H1 (cell line): Measurements from ENCODE around the gene MYO1A. TPM values are rescaled to one million over a fixed set of nuclear protein-coding genes. Genes with fewer than 3 reads are reported as not detected.

Experiments used
- CTCF ChIA-PET: fragments of 300-600 bp; sonication (Branson Sonifier 250); formaldehyde crosslinking; loops from one replicate; lab custom pipeline; 2021; ENCODE audit not compliant: partially characterized antibody; lab: Charles Lee
- POLR2A ChIA-PET: fragments of 300-600 bp; sonication (Branson Sonifier 250); formaldehyde crosslinking; loops from one replicate; lab custom pipeline; 2021; ENCODE audit warnings: inconsistent platforms; ENCODE audit not compliant: partially characterized antibody; lab: Charles Lee
- DNase-seq, 2 experiments: peaks; one replicate each; pipeline versions ENCODE4 v3.0.0 to v3.0.0-alpha.2; 2010 to 2022; ENCODE audit warnings: low spot score in 2 of 2, low read depth in 1 of 2, mixed read lengths in 1 of 2
- FAIRE-seq: peaks from 2 replicates; lab custom pipeline; 2011; peaks lifted over from hg19 to GRCh38; lab: Jason Lieb, UNC
- H2AFZ ChIP-seq: 2 replicates; pipeline ENCODE4 v1.8.1; 2012; ENCODE audit warnings: low read length, inconsistent platforms
- H2AK5ac ChIP-seq: 2 replicates; pipeline ENCODE4 v1.6.1; 2013; ENCODE audit warnings: low read depth, low read length
- H2BK120ac ChIP-seq: replicated peaks from 2 replicates; pipeline ENCODE3; 2013; ENCODE audit warnings: low read depth, low read length, inconsistent platforms
- H2BK12ac ChIP-seq: 2 replicates; pipeline ENCODE4 v1.6.1; 2013; ENCODE audit warnings: low read depth, low read length
- H2BK15ac ChIP-seq: 2 replicates; pipeline ENCODE4 v1.6.1; 2013; ENCODE audit warnings: low read length
- H2BK20ac ChIP-seq: 2 replicates; pipeline ENCODE4 v1.6.1; 2013; ENCODE audit warnings: low read length
- H2BK5ac ChIP-seq: 2 replicates; pipeline ENCODE4 v1.6.1; 2013; ENCODE audit warnings: low read depth, low read length
- H3K14ac ChIP-seq: 2 replicates; pipeline ENCODE4 v1.6.1; 2013; ENCODE audit warnings: inconsistent platforms; ENCODE audit not compliant: insufficient read length
- H3K18ac ChIP-seq: 2 replicates; pipeline ENCODE4 v1.6.1; 2013; ENCODE audit warnings: low read length; ENCODE audit errors: extremely low read depth
- H3K23ac ChIP-seq: 2 replicates; pipeline ENCODE4 v1.6.1; 2013; ENCODE audit warnings: inconsistent platforms; ENCODE audit not compliant: insufficient read length
- H3K23me2 ChIP-seq: 2 replicates; pipeline ENCODE4 v1.6.1; 2013; ENCODE audit warnings: low read depth, low read length
- H3K27ac ChIP-seq: 2 replicates; pipeline ENCODE4 v1.6.1; 2011; ENCODE audit warnings: low read depth, low read length, inconsistent platforms
- H3K27me3 ChIP-seq, 4 experiments: replicated peaks in 1 of 4; 1 replicate in 1 of 4; 2 replicates in 3 of 4; pipeline versions ENCODE4 v1.6.1 to v1.8.1; 2011 to 2013; ENCODE audit warnings: low read length in 3 of 4, mild to moderate bottlenecking in 3 of 4, inconsistent platforms in 2 of 4, mixed read lengths in 2 of 4, moderate library complexity in 1 of 4; ENCODE audit not compliant: control insufficient read depth in 3 of 4, insufficient read depth in 3 of 4; ENCODE audit errors: extremely low read depth in 1 of 4
- H3K36me3 ChIP-seq, 4 experiments: 2 replicates each; pipeline versions ENCODE4 v1.6.1 to v1.8.1; 2011 to 2013; ENCODE audit warnings: mild to moderate bottlenecking in 4 of 4, low read length in 3 of 4, moderate library complexity in 2 of 4, control low read depth in 1 of 4, inconsistent platforms in 1 of 4; ENCODE audit not compliant: insufficient read depth in 4 of 4, control insufficient read depth in 2 of 4
- H3K4ac ChIP-seq: replicated peaks from 2 replicates; pipeline ENCODE3; 2013; ENCODE audit warnings: low read length, low read depth, mixed read lengths, inconsistent platforms; ENCODE audit not compliant: insufficient read length
- H3K4me1 ChIP-seq, 4 experiments: replicated peaks in 1 of 4; 1 replicate in 1 of 4; 2 replicates in 3 of 4; pipeline versions ENCODE4 v1.6.1 to v1.8.1; 2011 to 2013; ENCODE audit warnings: low read length in 3 of 4, inconsistent platforms in 2 of 4, mixed read lengths in 1 of 4; ENCODE audit not compliant: insufficient read depth in 4 of 4, control insufficient read depth in 3 of 4
- H3K4me2 ChIP-seq, 2 experiments: 2 replicates each; pipeline versions ENCODE4 v1.6.1 to v1.8.1; 2011 to 2013; ENCODE audit warnings: low read depth in 2 of 2, low read length in 2 of 2, control low read depth in 1 of 2, inconsistent platforms in 1 of 2, mild to moderate bottlenecking in 1 of 2; ENCODE audit not compliant: insufficient read depth in 1 of 2
- H3K4me3 ChIP-seq, 4 experiments: fragments of 200-600, 300-600 bp in 1 of 4; sonication (generic), shearing (Covaris generic), sonication (Bioruptor Twin) in 1 of 4; 2 replicates each; pipeline versions ENCODE4 v1.5.1 to v1.8.1; 2011 to 2016; ENCODE audit warnings: low read length in 4 of 4, low read depth in 3 of 4, control low read depth in 2 of 4, inconsistent platforms in 2 of 4, mild to moderate bottlenecking in 2 of 4, mixed read lengths in 1 of 4, moderate library complexity in 1 of 4; ENCODE audit not compliant: insufficient read depth in 2 of 4; ENCODE audit errors: extremely low read depth in 1 of 4
- H3K56ac ChIP-seq: replicated peaks from 2 replicates; pipeline ENCODE3; 2013; ENCODE audit warnings: low read depth, mild to moderate bottlenecking, mixed read lengths, low read length, inconsistent platforms; ENCODE audit not compliant: insufficient read length
- H3K79me1 ChIP-seq: 2 replicates; pipeline ENCODE4 v1.6.1; 2013; ENCODE audit warnings: low read depth, low read length, control low read depth
- H3K79me2 ChIP-seq, 2 experiments: 2 replicates each; pipeline versions ENCODE4 v1.6.1 to v1.8.1; 2012 to 2013; ENCODE audit warnings: low read length in 2 of 2, mild to moderate bottlenecking in 2 of 2, inconsistent platforms in 1 of 2; ENCODE audit not compliant: insufficient read depth in 2 of 2, control insufficient read depth in 1 of 2
- H3K9ac ChIP-seq, 4 experiments: replicated peaks in 1 of 4; 1 replicate in 1 of 4; 2 replicates in 3 of 4; pipeline versions ENCODE4 v1.6.1 to v1.8.1; 2011 to 2013; ENCODE audit warnings: low read depth in 3 of 4, low read length in 3 of 4, control low read depth in 2 of 4, mild to moderate bottlenecking in 2 of 4, moderate library complexity in 2 of 4, inconsistent platforms in 1 of 4; ENCODE audit errors: extremely low read depth in 1 of 4
- H3K9me3 ChIP-seq, 2 experiments: 2 replicates each; pipeline versions ENCODE4 v1.6.1 to v1.8.1; 2012 to 2013; ENCODE audit warnings: mild to moderate bottlenecking in 2 of 2, moderate library complexity in 2 of 2, control low read depth in 1 of 2, inconsistent platforms in 1 of 2, low read depth in 1 of 2, low read length in 1 of 2, mixed read lengths in 1 of 2; ENCODE audit not compliant: insufficient read depth in 2 of 2
- H4K20me1 ChIP-seq, 2 experiments: replicated peaks in 1 of 2; 2 replicates each; pipeline versions ENCODE3 to v1.8.1; 2011 to 2013; ENCODE audit warnings: inconsistent platforms in 2 of 2, low read length in 2 of 2, mild to moderate bottlenecking in 1 of 2; ENCODE audit not compliant: insufficient read depth in 2 of 2, control insufficient read depth in 1 of 2
- H4K5ac ChIP-seq: 2 replicates; pipeline ENCODE4 v1.6.1; 2013; ENCODE audit warnings: low read length, low read depth, mixed read lengths, inconsistent platforms; ENCODE audit not compliant: insufficient read length
- H4K8ac ChIP-seq: 2 replicates; pipeline ENCODE4 v1.8.0; 2013; ENCODE audit warnings: mild to moderate bottlenecking, moderate library complexity, low read length, inconsistent platforms; ENCODE audit not compliant: insufficient read depth; ENCODE audit errors: extremely low read depth
- H4K91ac ChIP-seq: replicated peaks from 2 replicates; pipeline ENCODE3; 2013; ENCODE audit warnings: low read length, mixed read lengths, inconsistent platforms; ENCODE audit not compliant: insufficient read length
- ASH2L ChIP-seq: fragments of 200-600, 300-600 bp; sonication (generic); IDR thresholded peaks from one replicate; pipeline ENCODE4 v1.7.1; 2017; ENCODE audit warnings: low read length
- BCL11A ChIP-seq, 2 experiments: IDR thresholded peaks; one replicate each; pipeline ENCODE4 v1.6.1; 2011; ENCODE audit warnings: low read depth in 2 of 2, low read length in 2 of 2, mild to moderate bottlenecking in 2 of 2
- CEBPB ChIP-seq: IDR thresholded peaks from 2 replicates; pipeline ENCODE4 v1.6.1; 2012; ENCODE audit warnings: low read depth, low read length
- CHD2 ChIP-seq: IDR thresholded peaks from 2 replicates; pipeline ENCODE4 v1.6.1; 2012; ENCODE audit warnings: low read length, improper control_type of control experiment
- FOSL1 ChIP-seq: IDR thresholded peaks from 2 replicates; pipeline ENCODE4 v1.6.1; 2011; ENCODE audit warnings: mild to moderate bottlenecking, low read depth, low read length, moderate library complexity; ENCODE audit not compliant: insufficient read depth
- KDM5A ChIP-seq: fragments of 200-600 bp; IDR thresholded peaks from 2 replicates; pipeline ENCODE4 v1.7.1; 2012; ENCODE audit warnings: mild to moderate bottlenecking, low read length, inconsistent platforms, mixed read lengths
- POLR2A ChIP-seq, 2 experiments: IDR thresholded peaks; 1 replicate in 1 of 2; 2 replicates in 1 of 2; pipeline ENCODE4 v1.6.1; 2011; ENCODE audit warnings: low read depth in 2 of 2, low read length in 2 of 2, mild to moderate bottlenecking in 2 of 2; ENCODE audit errors: control extremely low read depth in 1 of 2
- POLR2AphosphoS5 ChIP-seq: IDR thresholded peaks from 2 replicates; pipeline ENCODE4 v1.6.1; 2011; ENCODE audit warnings: low read depth, low read length
- SAP30 ChIP-seq: fragments of 300-600 bp; sonication (generic); IDR thresholded peaks from 2 replicates; pipeline ENCODE4 v1.7.1; 2012; ENCODE audit warnings: low read length, moderate library complexity, mild to moderate bottlenecking, inconsistent platforms; ENCODE audit not compliant: insufficient read depth, insufficient replicate concordance
- SIX5 ChIP-seq: IDR thresholded peaks from 2 replicates; pipeline ENCODE4 v1.6.1; 2011; ENCODE audit warnings: mild to moderate bottlenecking, low read depth, low read length
- SUZ12 ChIP-seq: fragments of 200-600 bp; sonication (generic); IDR thresholded peaks from 2 replicates; pipeline ENCODE4 v1.6.1; 2012; ENCODE audit warnings: mild to moderate bottlenecking, inconsistent platforms, low read length, moderate library complexity, mixed read lengths
- TAF7 ChIP-seq: optimal IDR thresholded peaks from 2 replicates; pipeline ENCODE3; 2011; ENCODE audit warnings: low read depth, mild to moderate bottlenecking, inconsistent platforms, low read length, moderate library complexity, borderline replicate concordance
- WGBS, 2 experiments: shearing (Covaris generic) in 1 of 2; methylation state at CpG; one replicate each; pipeline versions ENCODE4 v1.1.6 to v1.1.7; 2013 to 2015; ENCODE audit warnings: low lambda C conversion rate in 2 of 2, mixed read lengths in 2 of 2, inconsistent platforms in 1 of 2, low coverage in 1 of 2, missing lambda C conversion rate in 1 of 2; ENCODE audit not compliant: insufficient replicate concordance in 2 of 2, insufficient coverage in 1 of 2, insufficient read length in 1 of 2; ENCODE audit errors: extremely low coverage in 1 of 2, missing lambda C conversion rate in 1 of 2; 5-methylcytosine and 5-hydroxymethylcytosine counted together
- polyA plus RNA-seq, 7 experiments: library from polyadenylated mRNA; depleted of rRNA in 3 of 7; stranded (reverse) in 5 of 7; unstranded in 2 of 7; fragments of >200 nt in 5 of 7; fragments of 200-250 nt in 2 of 7; gene quantifications; 1 replicate in 5 of 7; 2 replicates in 1 of 7; 4 replicates in 1 of 7; pipeline versions ENCODE4 v1.2.1 to v1.2.3, GENCODE V29; 2011 to 2013; ENCODE audit warnings: missing spikeins in 2 of 7, mixed read lengths in 2 of 7
- total RNA-seq: library from RNA; stranded (reverse); fragmentation: NEBNext Ultra II Directional; extraction: Animal tissue kit (Norgen Biotek cat#: 25700); gene quantifications from 2 replicates; pipeline ENCODE4 v1.2.1, GENCODE V29; 2021

Gene MYO1A
- total and polyA plus RNA-seq, 2 of the 8 experiments (the other 6 are each of a cell fraction or from before 2014, with no cell fraction given), result 0.54 to 0.77 TPM

GRCh38 chr12:57029457-57029856, 20.5 kb downstream of the MYO1A start:
- Histone ChIP-seq H3K23ac (no peak overlapping the region), H3K79me1 (no peaks in the 10 kb centered on the region), H3K4me3 (no peak overlapping the region), H3K9ac (no peak overlapping the region), H4K8ac (no peak overlapping the region; the same call in 1 of the 2 replicates), H2BK15ac (no peak overlapping the region), H3K4ac (no peak overlapping the region), H3K4me2 (no peak overlapping the region), H3K14ac (no peak overlapping the region), H4K91ac (no peak overlapping the region), H2BK120ac (no peak overlapping the region), H2AK5ac (no peak overlapping the region), H3K27ac (no peak overlapping the region), H3K79me2 (no peaks in the 10 kb centered on the region), H4K20me1 (no peaks in the 10 kb centered on the region), H2BK12ac (no peak overlapping the region), H3K27me3 (peaks cover 0 to 3% (median 0%) of the 10 kb centered on the region in 4 experiments; a peak in 1 of 7 replicates), H2BK5ac (no peak overlapping the region), H2BK20ac (no peak overlapping the region), H2AFZ (no peak overlapping the region), H4K5ac (no peak overlapping the region), H3K56ac (no peak overlapping the region), H3K23me2 (no peaks in the 10 kb centered on the region; the same call in 1 of the 2 replicates), H3K4me1 (peaks cover 0 to 8% (median 3%) of the 10 kb centered on the region in 4 experiments; a peak in 5 of 7 replicates), H3K18ac (no peak overlapping the region), H3K9me3 (no peaks in the 10 kb centered on the region), H3K36me3 (no peaks in the 10 kb centered on the region)
- POLR2A ChIA-PET, result interaction anchor here (1.3 to 1.4 kb wide), 2 partner anchors 10 to 36 kb away, joined by 3 read pairs; no protein-coding TSS in a partner anchor
- no peak for DNase-seq
- no peak for FAIRE-seq
- TF ChIP-seq CEBPB (no peak), TAF7 (no peak), BCL11A (IDR thresholded peaks at IDR 0.05; ENCODE audit: low read depth in 2 of 2, low read length in 2 of 2) (no peak), CHD2 (no peak), SIX5 (no peak), POLR2A (IDR thresholded peaks at IDR 0.05; ENCODE audit: control extremely low read depth in 1 of 2, low read depth in 2 of 2, low read length in 2 of 2) (no peak), SUZ12 (no peak), SAP30 (no peak), POLR2AphosphoS5 (no peak), ASH2L (no peak), FOSL1 (no peak), KDM5A (no peak)
- 95% methylated on average over 7 of the region's 7 CpGs; no CpG with 5 or more reads in 1 of the 2 experiments for WGBS, 2 experiments
- CTCF ChIA-PET, result interaction anchor here (0.6 to 5.0 kb wide), 10 partner anchors 8 to 694 kb away, joined by 3 to 25 read pairs (median 4); no protein-coding TSS in a partner anchor
